ENCODE results near the gene ZNF224.
"Not testable (repeated sequence)": the region's sequence is repeated elsewhere in the genome, so short reads cannot be mapped to it uniquely, and the experiment has no call there.

ZNF224 gene

GRCh38 chr19:44093931-44094765 lies at the start of gene ZNF224:
TSS of gene ZNF224 (plus strand) at chr19:44094361. CDS start at chr19:44097874, 3,513 bp downstream.
- DNase-seq: peak; percentile 95

GRCh38 chr19:44050740-44051649 lies 43.2 kb upstream of the ZNF224 start:
- DNase-seq: no peak

- peak; percentile 93 for DNase-seq
Observed at GRCh38 chr19:44051650-44052402, 42.3 kb upstream of the ZNF224 start, which contains the start of gene ZNF223. TSS of gene ZNF223 (plus strand) at chr19:44052036. CDS start at chr19:44055177, 3,141 bp downstream.

- DNase-seq: no peak
Observed at GRCh38 chr19:44055870-44056269, 38.3 kb upstream of the ZNF224 start.

GRCh38 chr19:44059229-44059628 lies 34.9 kb upstream of the ZNF224 start:
- DNase-seq: no peak

- no peak for DNase-seq
Observed at GRCh38 chr19:44061038-44061437, 33.1 kb upstream of the ZNF224 start.

- DNase-seq: no peak
Observed at GRCh38 chr19:44066305-44066704, 27.9 kb upstream of the ZNF224 start.

- DNase-seq: no peak
Observed at GRCh38 chr19:44069415-44069814, 24.7 kb upstream of the ZNF224 start.

GRCh38 chr19:44071824-44072542 lies 22.2 kb upstream of the ZNF224 start, which contains the start of gene ZNF284:
TSS of gene ZNF284 (plus strand) at chr19:44072159. CDS start at chr19:44076390, 4,231 bp downstream.
- peak; percentile 87 for DNase-seq

- peak; percentile 3 for DNase-seq
Observed at GRCh38 chr19:44072543-44073401, 21.4 kb upstream of the ZNF224 start.

- DNase-seq: no peak
Observed at GRCh38 chr19:44076325-44076724, 17.8 kb upstream of the ZNF224 start.

GRCh38 chr19:44092108-44092507 lies 2.1 kb upstream of the ZNF224 start:
- DNase-seq: no peak

GRCh38 chr19:44107751-44108150 lies 13.6 kb downstream of the ZNF224 start:
- DNase-seq: no peak

- DNase-seq: no peak
Observed at GRCh38 chr19:44109458-44109857, 15.3 kb downstream of the ZNF224 start.

GRCh38 chr19:44111910-44112463 lies 17.8 kb downstream of the ZNF224 start:
- DNase-seq: peak; percentile 34

- DNase-seq: no peak
Observed at GRCh38 chr19:44112802-44113137, 18.6 kb downstream of the ZNF224 start.

- peak; percentile 98 for DNase-seq
Observed at GRCh38 chr19:44113138-44113783, 19.1 kb downstream of the ZNF224 start, which contains the start of gene ZNF225. TSS of gene ZNF225 (plus strand) at chr19:44113399. CDS start at chr19:44115828, 2,429 bp downstream.

GRCh38 chr19:44113784-44114390 lies 19.7 kb downstream of the ZNF224 start:
- no peak for DNase-seq

GRCh38 chr19:44121162-44121561 lies 27.0 kb downstream of the ZNF224 start:
- DNase-seq: not testable (repeated sequence)

GRCh38 chr19:44131955-44132354 lies 37.8 kb downstream of the ZNF224 start:
- no peak for DNase-seq

Data from suppressor macrophage treated with lipopolysaccharide for 4 hours (primary cell).